NCI-H2107 treated with DMSO at 0.1 percent for 48 hours (cell line): Measurements from ENCODE around the gene SRMS.
A peak's percentile ranks its signal among the peaks of the same experiment; 100 is the strongest.
"Not testable (repeated sequence)": the region's sequence is repeated elsewhere in the genome, so short reads cannot be mapped to it uniquely, and the experiment has no call there.

Experiments
- DNase-seq: peaks from one replicate; lab custom pipeline; 2025; ENCODE audit not compliant: unreplicated experiment; lab: John Stamatoyannopoulos, UW

The SRMS gene

GRCh38 chr20:63525185-63525584, 22.4 kb downstream of the SRMS start:
- no peak for DNase-seq

GRCh38 chr20:63522981-63523611, 24.5 kb downstream of the SRMS start:
- DNase-seq, result no peak

- no peak for DNase-seq
Observed at GRCh38 chr20:63522091-63522868, 25.3 kb downstream of the SRMS start.

GRCh38 chr20:63521602-63522001, 25.9 kb downstream of the SRMS start:
- DNase-seq, result no peak

- no peak for DNase-seq
Observed at GRCh38 chr20:63520934-63521601, 26.5 kb downstream of the SRMS start.

- no peak for DNase-seq
Observed at GRCh38 chr20:63520504-63520933, 27.0 kb downstream of the SRMS start, which contains the start of gene PPDPF. Gene PPDPF (plus strand): TSS chr20:63520765. CDS start chr20:63521309, 544 bp downstream.

GRCh38 chr20:63519668-63520503, 27.7 kb downstream of the SRMS start:
- no peak for DNase-seq

- DNase-seq, result no peak
Observed at GRCh38 chr20:63518946-63519667, 28.4 kb downstream of the SRMS start.

GRCh38 chr20:63518351-63518861, 29.1 kb downstream of the SRMS start:
- DNase-seq, result no peak

- DNase-seq, result no peak
Observed at GRCh38 chr20:63517376-63518309, 29.9 kb downstream of the SRMS start.

- DNase-seq, result not testable (repeated sequence)
Observed at GRCh38 chr20:63514520-63514919, 33.0 kb downstream of the SRMS start.

- DNase-seq, result no peak
Observed at GRCh38 chr20:63513207-63513606, 34.3 kb downstream of the SRMS start.

- peak; percentile 48 for DNase-seq
Observed at GRCh38 chr20:63509088-63509564, 38.4 kb downstream of the SRMS start.

- DNase-seq, result peak; percentile 53
Observed at GRCh38 chr20:63508072-63508768, 39.3 kb downstream of the SRMS start.

- DNase-seq, result no peak
Observed at GRCh38 chr20:63507083-63507743, 40.3 kb downstream of the SRMS start.

- no peak for DNase-seq
Observed at GRCh38 chr20:63505723-63506122, 41.8 kb downstream of the SRMS start.

- no peak for DNase-seq
Observed at GRCh38 chr20:63505281-63505680, 42.3 kb downstream of the SRMS start.

GRCh38 chr20:63504642-63505041, 42.9 kb downstream of the SRMS start:
- DNase-seq, result no peak
